IPS DF 6.9 (cell line): ENCODE results near the gene POPDC3.

Experiments
- DNase-seq: peaks from one replicate; pipeline ENCODE4 v3.0.0-alpha.2; 2013; ENCODE audit warnings: low read depth, low spot score
- H3K27ac ChIP-seq: one replicate; pipeline ENCODE4 v1.5.1; 2013; ENCODE audit warnings: low read length, control low read depth
- H3K27me3 ChIP-seq: 2 replicates; pipeline ENCODE4 v1.6.1; 2013; ENCODE audit warnings: mild to moderate bottlenecking, low read length; ENCODE audit not compliant: control insufficient read depth, insufficient read depth
- H3K36me3 ChIP-seq: 2 replicates; pipeline ENCODE4 v1.6.1; 2013; ENCODE audit warnings: low read length; ENCODE audit not compliant: control insufficient read depth, insufficient read depth
- H3K4me1 ChIP-seq: 2 replicates; pipeline ENCODE4 v1.6.1; 2013; ENCODE audit warnings: low read length; ENCODE audit not compliant: control insufficient read depth, insufficient read depth
- H3K4me3 ChIP-seq: 2 replicates; pipeline ENCODE4 v1.5.1; 2013; ENCODE audit warnings: mild to moderate bottlenecking, low read length
- H3K9me3 ChIP-seq: 2 replicates; pipeline ENCODE4 v1.6.1; 2013; ENCODE audit warnings: low read length, inconsistent platforms; ENCODE audit not compliant: control insufficient read depth, insufficient read depth
- WGBS: extraction: QIAGEN DNeasy Blood & Tissue Kit; methylation state at CpG from one replicate; pipeline ENCODE4 v1.1.7; 2013; ENCODE audit warnings: mixed read lengths, missing lambda C conversion rate; ENCODE audit not compliant: insufficient read length, insufficient coverage; 5-methylcytosine and 5-hydroxymethylcytosine counted together

POPDC3 gene

GRCh38 chr6:105212587-105212986 is 32.8 kb upstream of the POPDC3 start:
- Histone ChIP-seq H3K4me1 (no peaks in the 10 kb centered on the region), H3K9me3 (no peaks in the 10 kb centered on the region), H3K36me3 (no peaks in the 10 kb centered on the region), H3K27me3 (no peaks in the 10 kb centered on the region), H3K4me3 (no peak overlapping the region), H3K27ac (no peak overlapping the region)
- no CpG with 5 or more reads among the region's 1 CpG for WGBS
- DNase-seq = no peak

DNA sequence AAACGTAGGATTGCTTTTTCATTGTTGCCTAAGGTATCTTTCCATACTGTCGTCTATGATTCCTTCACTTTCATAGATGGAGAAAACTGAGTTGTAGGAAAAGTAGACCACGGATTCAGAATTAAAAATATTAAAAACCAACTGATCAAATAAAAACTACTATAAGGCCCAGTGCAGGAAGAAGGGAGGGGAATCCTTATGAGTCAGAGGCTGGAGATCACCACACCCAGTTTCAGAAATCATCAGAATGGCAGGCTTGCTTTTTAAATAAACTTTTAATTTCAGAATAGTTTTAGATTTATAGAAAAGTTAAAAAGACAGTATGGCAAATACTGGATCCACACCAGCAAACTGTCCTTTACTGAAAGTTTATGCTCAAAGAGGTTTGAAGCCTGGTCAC is 32.0 kb upstream of the POPDC3 start:
- no peak for DNase-seq
- Histone ChIP-seq H3K4me3 (no peak overlapping the region), H3K27ac (no peak overlapping the region), H3K36me3 (no peaks in the 10 kb centered on the region), H3K9me3 (no peaks in the 10 kb centered on the region), H3K27me3 (no peaks in the 10 kb centered on the region), H3K4me1 (no peaks in the 10 kb centered on the region)
- WGBS = no CpG with 5 or more reads among the region's 3 CpGs

- no peaks in the 10 kb centered on the region for H3K27me3 ChIP-seq
- H3K36me3 ChIP-seq = no peaks in the 10 kb centered on the region
- H3K9me3 ChIP-seq = no peaks in the 10 kb centered on the region
- DNase-seq = no peak
- no peak overlapping the region for H3K27ac ChIP-seq
- H3K4me1 ChIP-seq = no peaks in the 10 kb centered on the region
- no CpG with 5 or more reads among the region's 1 CpG for WGBS
- no peak overlapping the region for H3K4me3 ChIP-seq
These were observed 31.2 kb upstream of the POPDC3 start for GRCh38 chr6:105210932-105211531.

DNA sequence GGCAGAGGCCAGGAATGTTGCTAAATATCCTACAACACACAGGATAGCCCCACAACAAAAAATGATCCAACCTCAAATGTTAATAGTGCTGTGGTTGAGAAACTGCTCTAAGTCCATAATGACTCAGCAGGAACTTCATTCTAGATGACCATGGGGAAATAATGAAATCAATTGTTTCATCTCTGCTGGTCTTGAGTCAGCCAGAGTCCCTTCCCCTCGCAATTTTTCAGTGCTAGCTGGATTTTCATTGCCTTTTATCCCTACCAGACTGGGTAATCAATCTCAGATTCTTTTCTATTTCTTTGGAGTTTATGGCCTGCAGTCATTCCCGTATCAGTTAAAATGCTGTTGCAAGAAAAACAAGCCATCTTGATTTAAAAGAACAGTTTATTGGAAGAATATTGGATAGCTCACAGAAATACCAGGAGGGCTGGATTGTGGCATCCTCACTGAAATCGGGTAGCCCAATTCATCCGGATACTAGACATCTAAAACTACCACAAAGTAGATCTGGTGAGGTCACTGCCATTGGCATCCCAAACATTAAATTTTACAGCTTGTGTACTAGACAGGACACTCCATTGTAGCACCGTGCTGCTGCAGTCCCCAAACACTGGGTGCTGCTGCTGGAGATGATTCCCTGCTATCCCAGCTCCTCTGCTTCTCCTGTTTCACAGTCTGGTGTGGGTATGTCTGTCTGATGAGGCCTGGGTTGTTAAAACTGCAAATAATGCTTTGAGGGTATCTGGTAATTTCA is 30.3 kb upstream of the POPDC3 start:
- Histone ChIP-seq H3K9me3 (no peaks in the 10 kb centered on the region), H3K27ac (no peak overlapping the region), H3K4me1 (no peaks in the 10 kb centered on the region), H3K4me3 (no peak overlapping the region), H3K27me3 (no peaks in the 10 kb centered on the region), H3K36me3 (no peaks in the 10 kb centered on the region)
- WGBS = no CpG with 5 or more reads among the region's 5 CpGs
- no peak for DNase-seq

DNA sequence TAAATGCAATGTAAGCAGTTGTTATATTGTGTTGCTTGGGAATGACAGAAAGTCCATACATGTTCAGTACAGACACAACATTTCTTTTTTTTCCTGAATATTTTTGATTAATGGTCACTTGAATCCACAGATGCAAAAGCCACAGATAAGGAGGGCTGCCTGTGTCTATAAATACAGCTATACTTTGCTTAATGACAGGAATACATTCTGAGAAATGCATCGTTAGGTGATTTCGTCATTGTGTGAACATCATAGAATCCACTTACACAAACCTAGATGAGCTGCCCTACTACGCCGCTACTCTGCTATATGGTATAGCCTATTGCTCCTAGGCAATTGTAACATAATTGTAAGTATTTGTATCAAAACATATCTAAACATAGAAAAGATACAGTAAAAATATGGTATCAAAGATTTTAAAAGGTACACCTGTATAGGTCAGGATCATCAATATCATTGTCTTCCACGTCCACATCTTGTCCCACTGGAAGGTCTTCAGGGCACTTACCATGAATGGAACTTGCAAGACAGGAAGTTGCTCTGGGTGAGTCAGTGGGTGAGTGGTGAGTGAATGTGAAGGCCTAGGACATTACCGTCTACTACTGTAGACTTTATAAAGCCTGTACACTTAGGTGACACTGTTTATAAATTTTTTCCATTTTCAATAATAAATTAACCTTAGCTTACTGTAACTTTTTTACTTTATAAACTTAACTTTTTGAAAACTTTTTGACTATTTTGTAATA is 27.9 kb upstream of the POPDC3 start:
- H3K27me3 ChIP-seq = no peaks in the 10 kb centered on the region
- DNase-seq = no peak
- no CpG with 5 or more reads among the region's 6 CpGs for WGBS
- H3K4me1 ChIP-seq = no peaks in the 10 kb centered on the region
- H3K4me3 ChIP-seq = no peak overlapping the region
- H3K36me3 ChIP-seq = no peaks in the 10 kb centered on the region
- no peaks in the 10 kb centered on the region for H3K9me3 ChIP-seq
- no peak overlapping the region for H3K27ac ChIP-seq

DNA sequence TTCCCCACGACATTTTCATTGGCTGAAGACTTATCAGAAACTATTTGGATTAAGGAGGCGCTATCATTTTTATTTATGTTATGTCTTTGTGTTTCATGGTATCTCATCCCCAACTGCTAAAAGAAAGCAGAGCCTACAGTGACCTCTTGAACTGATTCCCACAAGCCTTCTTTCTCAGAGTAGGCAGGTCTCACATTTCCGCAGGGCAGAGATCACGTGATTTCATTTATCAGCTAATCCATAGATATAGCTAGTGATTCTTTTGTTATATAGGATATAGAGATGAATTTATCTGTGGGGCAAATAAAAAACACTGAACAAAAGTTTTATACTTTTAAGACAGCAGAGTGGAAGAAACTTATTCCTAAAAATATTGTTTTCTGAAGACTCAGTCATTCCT is 25.0 kb upstream of the POPDC3 start:
- WGBS = no CpG with 5 or more reads among the region's 4 CpGs
- H3K36me3 ChIP-seq = no peaks in the 10 kb centered on the region
- no peak overlapping the region for H3K27ac ChIP-seq
- H3K4me1 ChIP-seq = no peaks in the 10 kb centered on the region
- no peaks in the 10 kb centered on the region for H3K9me3 ChIP-seq
- H3K4me3 ChIP-seq = no peak overlapping the region
- DNase-seq = no peak
- no peaks in the 10 kb centered on the region for H3K27me3 ChIP-seq

DNA sequence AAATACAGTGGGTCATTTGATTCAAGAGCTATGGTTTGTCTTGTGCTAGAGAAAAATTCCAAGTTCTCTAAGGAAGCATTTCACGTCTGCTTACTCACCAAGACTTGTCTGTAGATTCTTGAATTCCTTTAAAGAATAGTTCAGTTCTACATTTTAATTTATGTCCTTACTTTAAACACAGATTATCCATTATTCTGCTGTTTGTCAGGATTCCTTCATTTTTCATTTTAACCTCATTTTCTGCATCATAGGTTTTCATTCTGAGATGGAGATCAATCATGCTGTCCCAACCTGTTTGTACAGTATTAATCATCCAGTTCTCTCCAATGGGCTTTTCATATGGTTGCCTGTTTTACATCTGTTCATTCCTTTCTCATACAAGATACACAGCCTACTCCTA is 24.5 kb upstream of the POPDC3 start:
- Histone ChIP-seq H3K4me1 (no peaks in the 10 kb centered on the region), H3K4me3 (no peak overlapping the region), H3K27me3 (no peaks in the 10 kb centered on the region), H3K9me3 (no peaks in the 10 kb centered on the region), H3K36me3 (no peaks in the 10 kb centered on the region), H3K27ac (no peak overlapping the region)
- no peak for DNase-seq
- WGBS = no CpG with 5 or more reads among the region's 1 CpG

- Histone ChIP-seq H3K27ac (no peak overlapping the region), H3K36me3 (no peaks in the 10 kb centered on the region), H3K27me3 (no peaks in the 10 kb centered on the region), H3K9me3 (no peaks in the 10 kb centered on the region), H3K4me3 (no peak overlapping the region), H3K4me1 (no peaks in the 10 kb centered on the region)
- no peak for DNase-seq
- no CpG with 5 or more reads among the region's 4 CpGs for WGBS
These were observed 22.7 kb upstream of the POPDC3 start for GRCh38 chr6:105202486-105202885.

DNA sequence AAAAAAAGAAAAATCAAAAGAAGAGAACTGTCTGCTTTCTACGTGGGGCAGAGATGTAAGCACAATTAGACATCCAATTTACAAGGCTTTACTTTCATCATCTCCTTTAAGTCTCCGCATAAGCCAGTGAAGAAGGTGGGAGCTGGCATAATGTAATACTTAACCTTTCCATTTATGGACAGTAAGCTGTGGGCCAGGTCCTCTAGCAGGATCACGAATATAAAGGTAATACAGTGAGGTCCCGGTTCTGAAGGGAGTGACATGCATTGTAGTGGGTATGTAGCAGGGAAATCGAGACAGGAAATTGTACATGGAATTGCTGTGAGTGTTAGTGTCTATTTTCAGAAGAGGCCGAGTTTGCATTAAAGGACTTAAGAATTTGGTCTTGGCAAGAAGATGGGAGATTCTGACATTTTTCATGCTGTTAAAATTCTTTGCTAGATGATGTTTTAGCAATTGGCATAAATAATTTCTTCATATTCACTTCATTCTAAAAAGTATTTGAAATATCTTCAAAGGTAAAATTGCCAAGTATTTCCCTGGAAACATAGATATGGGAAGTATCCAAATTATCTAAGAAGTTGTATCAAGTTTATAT is 20.4 kb upstream of the POPDC3 start:
- Histone ChIP-seq H3K36me3 (no peaks in the 10 kb centered on the region), H3K4me3 (no peak overlapping the region), H3K4me1 (no peaks in the 10 kb centered on the region), H3K27ac (no peak overlapping the region), H3K27me3 (no peaks in the 10 kb centered on the region), H3K9me3 (no peaks in the 10 kb centered on the region)
- no peak for DNase-seq
- no CpG with 5 or more reads among the region's 6 CpGs for WGBS

- H3K4me3 ChIP-seq = no peak overlapping the region
- WGBS = no CpG with 5 or more reads among the region's 6 CpGs
- no peak for DNase-seq
These were observed 19.9 kb upstream of the POPDC3 start for GRCh38 chr6:105199711-105200110.

More at GRCh38 chr6:105199711-105200110, 19.9 kb upstream of the POPDC3 start:
- Histone ChIP-seq H3K27ac (no peak overlapping the region), H3K36me3 (no peaks in the 10 kb centered on the region), H3K4me1 (no peaks in the 10 kb centered on the region), H3K27me3 (no peaks in the 10 kb centered on the region), H3K9me3 (no peaks in the 10 kb centered on the region)
